Measurements from ENCODE around the gene MCTP1. TPM values are rescaled to one million over a fixed set of nuclear protein-coding genes. Genes with fewer than 3 reads are reported as not detected.

The MCTP1 gene
- total and polyA plus RNA-seq, 2 of the 13 experiments (the other 11 are each of a cell fraction or from before 2014, with no cell fraction given): 0.15 to 0.48 TPM

GRCh38 chr5:95262933-95263660, 21.8 kb downstream of the MCTP1 start (continued):
- TF ChIP-seq TEF (CRISPR knock-in tag; IDR thresholded peaks at IDR 0.05): no peak
- 0 out of 2 replicates have a peak, but pooled peaks have one; percentile 62 for TF ChIP-seq ZNF317 (CRISPR knock-in tag; IDR thresholded peaks at IDR 0.05)
- TF ChIP-seq FOXA3 (CRISPR knock-in tag; IDR thresholded peaks at IDR 0.05): peak; percentile 87
- peak; percentile 10 for TF ChIP-seq SMC3 (IDR thresholded peaks at IDR 0.05; ENCODE audit: low read length)
- no peak for TF ChIP-seq CERS6 (CRISPR knock-in tag; IDR thresholded peaks at IDR 0.05)
- TF ChIP-seq CREM (IDR thresholded peaks at IDR 0.05): peak; percentile 55; the same call in 1 of the 2 replicates
- TF ChIP-seq CREM (CRISPR knock-in tag; IDR thresholded peaks at IDR 0.05): no peak
- no peak for TF ChIP-seq NCOA5 (CRISPR knock-in tag; IDR thresholded peaks at IDR 0.05)
- TF ChIP-seq ZNF841 (CRISPR knock-in tag; IDR thresholded peaks at IDR 0.05; ENCODE audit: borderline replicate concordance): no peak
- peak; percentile 43; the same call in 1 of the 2 replicates for TF ChIP-seq PATZ1 (CRISPR knock-in tag; IDR thresholded peaks at IDR 0.05)
- TF ChIP-seq MAFK (conservative IDR thresholded peaks at IDR 0.05 in 1 of 2, IDR thresholded peaks at IDR 0.05 in 1 of 2; ENCODE audit: low read length in 2 of 2): 0 out of 4 replicates have a peak, but pooled peaks have one; percentile 1 to 11
- TF ChIP-seq ZBTB25 (CRISPR knock-in tag; IDR thresholded peaks at IDR 0.05): no peak
- peak; percentile 97 for TF ChIP-seq HNF4A (CRISPR knock-in tag; IDR thresholded peaks at IDR 0.05)
- TF ChIP-seq YY1 (IDR thresholded peaks at IDR 0.05; ENCODE audit: insufficient read depth, insufficient replicate concordance, low read depth, low read length): no peak
- TF ChIP-seq RFX5 (IDR thresholded peaks at IDR 0.05; ENCODE audit: low read depth, low read length): no peak
- TF ChIP-seq ZFY (CRISPR knock-in tag; IDR thresholded peaks at IDR 0.05): no peak
- no peak for TF ChIP-seq AGO1 (IDR thresholded peaks at IDR 0.05; ENCODE audit: low read depth, low read length, poor library complexity, severe bottlenecking)
- TF ChIP-seq HNF1B (CRISPR knock-in tag; IDR thresholded peaks at IDR 0.05): no peak
- TF ChIP-seq MAX (IDR thresholded peaks at IDR 0.05): no peak
- no peak for TF ChIP-seq CREBL2 (CRISPR knock-in tag; IDR thresholded peaks at IDR 0.05; ENCODE audit: borderline replicate concordance)
- no peak for TF ChIP-seq CC2D1A (CRISPR knock-in tag; IDR thresholded peaks at IDR 0.05)
